MM.1S (cell line): ENCODE results near the gene GPR137.

Source experiments
- CTCF ChIP-seq: fragments of 300-600 bp; sonication (generic); IDR thresholded peaks from 2 replicates; pipeline ENCODE4 v1.5.1; 2016; ENCODE audit warnings: antibody characterized with exemption, low read length, mixed read lengths
- EZH2 ChIP-seq: fragments of 300-600 bp; sonication (generic); optimal IDR thresholded peaks from 2 replicates; pipeline ENCODE3; 2017; ENCODE audit warnings: low read depth, mild to moderate bottlenecking, antibody characterized with exemption, low read length, mixed read lengths
- EZH2phosphoT487 ChIP-seq: fragments of 300-600 bp; sonication (generic); IDR thresholded peaks from 2 replicates; pipeline ENCODE4 v1.6.1; 2018; ENCODE audit warnings: antibody characterized with exemption, low read length

- no peak for TF ChIP-seq CTCF
- TF ChIP-seq EZH2, result no peak
- no peak for TF ChIP-seq EZH2phosphoT487
These were observed 31.8 kb downstream of the GPR137 start, which contains the start of gene TRMT112 for GRCh38 chr11:64317325-64317960.
